Measurements from ENCODE around the gene CZIB.
"Not testable (repeated sequence)": the region's sequence is repeated elsewhere in the genome, so short reads cannot be mapped to it uniquely, and the experiment has no call there.

Gene CZIB

DNA sequence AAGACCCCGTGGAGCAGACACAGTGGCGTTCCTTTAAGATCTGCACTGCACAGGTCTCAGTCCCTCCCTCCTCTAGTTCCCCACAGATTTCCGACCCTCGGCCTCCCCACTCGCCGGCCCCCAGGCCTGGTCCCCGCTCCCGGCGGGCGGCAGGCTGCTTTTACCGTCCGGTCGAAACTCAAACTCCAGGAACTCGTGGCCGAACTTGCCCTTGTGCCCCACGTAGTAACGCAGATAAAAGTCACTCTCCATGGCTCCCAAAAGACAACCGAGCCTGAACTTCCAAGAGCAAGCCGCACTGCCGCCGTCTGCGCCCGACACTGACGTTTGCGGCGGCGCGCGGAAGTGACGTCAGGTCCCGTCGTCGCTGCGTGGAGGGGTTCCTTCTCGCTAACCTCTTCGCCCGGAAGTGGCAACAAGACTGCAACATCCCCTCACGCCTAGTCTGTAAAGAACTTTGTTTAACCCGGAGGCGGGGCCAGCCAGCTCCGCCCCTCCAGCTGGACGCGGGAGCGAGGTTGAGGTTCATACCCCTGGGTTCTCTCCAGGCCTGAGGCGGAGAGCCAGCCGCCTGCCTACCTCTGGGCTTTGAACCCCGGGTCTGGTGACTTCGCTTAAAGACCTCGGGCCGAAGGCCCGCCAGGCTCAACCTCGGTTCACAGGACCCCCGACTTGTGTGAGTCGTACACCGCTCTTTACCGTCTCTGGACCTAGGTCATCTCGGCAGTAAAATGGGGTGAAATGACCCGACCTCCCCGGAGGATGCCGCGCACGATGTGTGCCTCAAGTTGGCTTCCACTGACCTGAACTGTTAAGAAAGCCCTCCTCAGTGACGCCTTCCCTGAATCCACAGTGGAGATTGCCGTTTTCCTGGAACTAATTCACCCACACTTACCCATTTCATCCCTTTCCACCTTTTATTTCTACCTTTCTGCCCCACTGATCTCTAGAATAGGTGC, 18.0 kb upstream of the CZIB start, which contains the start of gene MAGOH:
Gene MAGOH, minus strand, starts transcription at position 322 of the 959 bp plus-strand sequence. Its CDS starts 70 bp downstream, at position 252.
- peak; percentile 90 to 91 for DNase-seq (ENCODE audit: low read depth in 1 of 2, low spot score in 1 of 2)

DNA sequence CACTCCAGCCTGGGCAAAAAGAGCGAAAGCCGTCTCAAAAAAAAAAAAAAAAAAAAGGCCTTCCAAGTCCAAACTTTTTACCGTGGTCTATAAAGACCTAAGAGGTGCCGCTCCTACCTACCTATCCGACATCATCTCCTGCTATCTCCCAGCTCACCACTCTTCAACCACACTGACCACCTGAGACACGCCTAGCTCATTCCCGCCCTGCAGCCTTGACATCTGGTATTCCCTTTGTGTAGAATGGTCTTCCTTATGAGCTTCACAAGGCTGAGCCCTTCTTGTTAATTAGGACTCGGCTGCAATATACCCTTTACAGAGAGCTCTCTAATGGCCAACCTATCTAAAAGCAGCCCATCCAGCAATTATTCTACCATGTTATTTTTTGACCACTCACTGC, 17.2 kb upstream of the CZIB start:
- DNase-seq (ENCODE audit: low read depth in 1 of 2, low spot score in 1 of 2) = no peak

DNA sequence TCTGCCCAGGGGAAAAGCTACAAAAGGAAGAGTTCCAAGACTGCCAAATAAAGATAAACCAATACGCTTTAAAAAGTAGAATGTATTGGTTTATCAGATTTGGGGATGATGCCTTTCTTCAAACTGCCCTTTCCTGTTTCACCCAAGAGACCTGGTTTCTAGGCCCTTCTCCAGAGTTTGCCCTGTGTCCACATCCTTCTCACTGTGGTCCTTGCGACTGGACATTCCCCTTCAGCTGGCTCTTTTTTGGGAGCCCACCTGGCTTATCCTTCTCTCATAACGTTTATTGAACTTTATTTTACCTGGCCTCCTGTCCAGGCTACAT, 490 bp upstream of the CZIB start:
- DNase-seq (ENCODE audit: low read depth in 1 of 2, low spot score in 1 of 2) = no peak

DNA sequence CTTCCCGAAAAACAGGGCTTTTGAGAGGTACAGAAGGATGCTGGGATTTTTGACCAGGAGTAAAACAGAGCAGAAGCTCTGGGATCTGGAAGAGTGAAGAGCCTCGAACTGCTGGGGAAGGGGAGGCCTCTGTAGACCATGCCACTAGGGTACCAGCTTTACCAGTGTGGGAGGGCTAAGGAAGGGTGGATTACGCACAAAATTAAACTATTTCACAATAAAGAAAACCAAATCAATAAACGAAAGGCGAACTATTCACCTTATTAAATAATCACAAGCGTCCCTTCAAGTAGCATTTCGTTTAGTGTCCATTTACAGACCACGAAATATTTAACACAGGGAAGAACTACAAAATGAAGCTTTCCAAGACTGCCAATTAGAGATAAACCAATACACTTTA, 723 bp downstream of the CZIB start:
- DNase-seq (ENCODE audit: low read depth in 1 of 2, low spot score in 1 of 2) = no peak

DNA sequence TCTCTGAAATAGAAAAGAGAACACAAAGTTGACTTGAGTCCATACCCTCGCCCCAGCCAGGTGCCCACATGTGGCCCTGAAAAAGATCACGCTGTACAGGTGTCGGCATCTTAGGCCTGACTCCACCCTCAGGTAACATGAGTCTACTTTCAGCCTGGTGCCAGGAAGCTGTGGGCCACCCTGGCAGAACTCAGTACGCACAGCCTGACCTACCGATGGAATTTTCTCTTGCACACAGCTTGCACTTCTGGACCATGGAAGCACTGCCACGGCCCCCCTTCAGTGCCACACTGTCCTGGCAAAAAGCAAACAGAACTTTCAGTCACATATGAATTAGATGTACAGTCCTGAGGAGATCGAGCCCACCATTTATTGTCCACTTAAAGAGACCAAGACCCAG, 2.2 kb downstream of the CZIB start:
- no peak for DNase-seq (ENCODE audit: low read depth in 1 of 2, low spot score in 1 of 2)

DNA sequence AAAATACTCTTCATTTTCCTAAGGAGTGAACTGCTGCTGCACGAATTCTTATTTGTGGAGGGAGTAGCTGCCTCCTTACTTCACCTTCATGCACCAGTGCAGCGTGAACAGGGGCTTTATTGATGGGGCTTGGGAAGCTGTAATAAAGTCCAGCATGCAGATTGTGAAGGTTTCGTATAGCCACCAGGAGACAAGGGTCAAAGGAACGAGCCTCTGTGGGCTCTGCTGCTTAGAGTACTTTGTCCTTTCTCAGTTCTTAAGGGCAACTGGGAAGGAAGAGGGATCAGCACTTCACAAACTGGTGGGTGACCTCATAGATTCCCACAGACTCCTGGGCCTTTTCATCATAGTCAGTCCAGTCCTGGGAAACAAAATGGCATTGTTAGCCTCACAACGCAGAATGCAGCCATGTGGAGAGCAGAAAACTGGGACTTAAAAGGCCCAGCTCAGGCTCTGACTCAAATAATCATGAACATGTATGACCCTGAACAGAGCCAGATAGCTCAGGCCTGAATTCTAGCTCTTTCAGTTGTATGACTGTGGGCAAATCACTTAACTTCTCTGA, 6.0 kb downstream of the CZIB start:
- DNase-seq (ENCODE audit: low read depth in 1 of 2, low spot score in 1 of 2) = no peak

DNA sequence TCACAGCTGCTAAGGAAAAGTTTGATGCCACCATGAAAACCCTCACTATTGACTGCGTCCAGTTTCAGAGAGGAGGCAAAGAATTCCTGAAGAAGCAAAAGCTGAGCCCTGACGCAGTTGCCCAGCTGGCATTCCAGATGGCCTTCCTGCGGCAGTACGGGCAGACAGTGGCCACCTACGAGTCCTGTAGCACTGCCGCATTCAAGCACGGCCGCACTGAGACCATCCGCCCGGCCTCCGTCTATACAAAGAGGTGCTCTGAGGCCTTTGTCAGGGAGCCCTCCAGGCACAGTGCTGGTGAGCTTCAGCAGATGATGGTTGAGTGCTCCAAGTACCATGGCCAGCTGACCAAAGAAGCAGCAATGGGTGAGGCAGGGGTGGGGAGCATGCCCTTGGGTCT, 9.5 kb downstream of the CZIB start:
- no peak for DNase-seq (ENCODE audit: low read depth in 1 of 2, low spot score in 1 of 2)

DNA sequence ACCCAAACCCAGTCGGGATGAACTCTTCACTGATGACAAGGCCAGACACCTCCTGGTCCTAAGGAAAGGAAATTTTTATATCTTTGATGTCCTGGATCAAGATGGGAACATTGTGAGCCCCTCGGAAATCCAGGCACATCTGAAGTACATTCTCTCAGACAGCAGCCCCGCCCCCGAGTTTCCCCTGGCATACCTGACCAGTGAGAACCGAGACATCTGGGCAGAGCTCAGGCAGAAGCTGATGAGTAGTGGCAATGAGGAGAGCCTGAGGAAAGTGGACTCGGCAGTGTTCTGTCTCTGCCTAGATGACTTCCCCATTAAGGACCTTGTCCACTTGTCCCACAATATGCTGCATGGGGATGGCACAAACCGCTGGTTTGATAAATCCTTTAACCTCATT, 10.1 kb downstream of the CZIB start:
- DNase-seq (ENCODE audit: low read depth in 1 of 2, low spot score in 1 of 2) = no peak

DNA sequence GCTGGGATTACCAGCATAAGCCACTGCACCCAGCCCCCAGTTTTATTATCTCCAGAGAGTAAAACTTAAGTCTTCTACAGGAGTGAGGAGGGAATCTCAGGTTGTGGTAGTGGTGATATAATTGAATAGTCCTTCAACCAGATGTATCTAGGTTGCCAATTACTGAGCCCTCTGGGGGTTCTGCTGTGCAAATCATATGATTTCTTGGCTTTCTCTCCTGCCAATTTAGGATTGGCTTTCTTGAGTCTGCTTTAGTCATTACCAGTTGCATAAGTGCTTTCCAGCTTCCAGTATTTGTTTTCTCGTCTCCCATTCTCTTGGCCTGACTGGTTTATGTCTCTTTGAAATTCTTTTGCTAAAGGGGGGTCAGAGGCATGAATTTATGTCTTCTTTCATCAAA, 12.7 kb downstream of the CZIB start:
- no peak for DNase-seq (ENCODE audit: low read depth in 1 of 2, low spot score in 1 of 2)

DNA sequence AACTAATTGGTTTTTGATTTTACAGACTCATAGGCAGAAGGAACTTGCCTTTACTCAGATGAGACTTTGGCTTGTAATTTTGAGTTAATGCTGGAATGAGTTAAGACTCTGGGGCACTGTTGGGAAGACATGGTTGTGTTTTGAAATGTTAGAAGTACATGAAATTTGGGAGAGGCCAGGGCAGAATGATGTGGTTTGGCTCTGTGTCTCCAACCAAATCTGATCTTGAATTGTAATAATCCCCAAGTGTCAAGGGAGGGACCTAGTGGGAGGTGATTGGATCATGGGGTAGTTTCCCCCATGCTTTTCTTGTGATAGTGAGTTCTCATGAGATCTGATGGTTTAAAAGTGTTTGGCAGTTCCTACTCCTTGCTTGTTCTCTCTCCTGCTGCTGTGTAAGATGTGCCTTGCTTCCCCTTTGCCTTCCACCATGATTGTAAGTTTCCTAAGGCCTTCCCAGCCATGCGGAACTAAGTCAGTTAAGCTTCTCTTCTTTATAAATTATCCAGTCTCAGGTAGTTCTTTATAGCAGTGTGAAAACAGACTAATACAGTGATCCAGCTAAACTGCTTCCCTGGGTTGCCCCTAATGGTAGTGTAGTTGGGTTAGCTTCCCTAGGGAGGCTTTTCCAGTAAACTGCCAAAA, 13.6 kb downstream of the CZIB start:
- no peak for DNase-seq (ENCODE audit: low read depth in 1 of 2, low spot score in 1 of 2)

DNA sequence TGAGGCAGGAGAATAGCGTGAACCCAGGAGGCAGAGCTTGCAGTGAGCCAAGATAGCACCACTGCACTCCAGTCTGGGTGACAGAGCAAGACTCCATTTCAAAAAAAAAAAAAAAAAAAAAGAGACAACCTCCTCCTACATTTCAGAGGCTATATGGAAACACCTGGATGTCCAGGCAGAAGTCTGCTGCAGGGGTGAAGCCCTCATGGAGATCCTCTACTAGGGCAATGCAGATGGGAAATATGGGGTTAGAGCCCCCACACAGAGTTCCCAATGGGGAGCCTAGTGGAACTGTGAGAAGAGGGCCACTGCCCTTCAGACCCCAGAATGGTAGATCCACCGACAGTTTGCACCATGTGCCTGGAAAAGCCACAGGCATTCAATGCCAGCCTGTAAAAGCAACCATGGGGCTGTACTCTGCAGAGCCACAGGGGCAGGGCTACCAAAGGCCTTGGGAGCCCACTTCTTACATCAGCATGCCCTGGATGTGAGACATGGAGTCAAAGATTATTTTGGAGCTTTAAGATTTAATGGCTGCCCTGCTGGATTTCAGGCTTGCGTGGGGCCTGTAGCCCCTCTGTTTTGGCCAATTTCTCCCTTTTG, 14.2 kb downstream of the CZIB start:
- DNase-seq (ENCODE audit: low read depth in 1 of 2, low spot score in 1 of 2) = not testable (repeated sequence)

DNA sequence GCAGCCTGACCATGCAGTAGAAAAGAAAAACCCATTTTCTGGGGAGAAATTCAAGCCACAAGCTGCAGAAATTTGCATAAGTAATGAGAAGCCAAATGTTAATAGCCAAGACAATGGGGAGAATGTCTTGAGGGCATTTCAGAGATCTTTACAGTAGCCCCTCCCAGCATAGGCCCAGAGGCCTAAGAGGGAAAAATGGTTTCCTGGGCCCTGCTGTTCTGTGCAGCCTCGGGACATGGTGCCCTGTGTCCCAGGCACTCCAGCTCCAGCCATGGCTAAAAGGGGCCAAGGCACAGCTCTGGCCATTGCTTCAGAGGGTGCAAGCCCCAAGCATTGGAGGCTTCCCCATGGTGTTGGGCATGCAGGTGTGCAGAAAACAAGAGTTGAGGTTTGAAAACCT, 14.9 kb downstream of the CZIB start:
- DNase-seq (ENCODE audit: low read depth in 1 of 2, low spot score in 1 of 2) = not testable (repeated sequence)

DNA sequence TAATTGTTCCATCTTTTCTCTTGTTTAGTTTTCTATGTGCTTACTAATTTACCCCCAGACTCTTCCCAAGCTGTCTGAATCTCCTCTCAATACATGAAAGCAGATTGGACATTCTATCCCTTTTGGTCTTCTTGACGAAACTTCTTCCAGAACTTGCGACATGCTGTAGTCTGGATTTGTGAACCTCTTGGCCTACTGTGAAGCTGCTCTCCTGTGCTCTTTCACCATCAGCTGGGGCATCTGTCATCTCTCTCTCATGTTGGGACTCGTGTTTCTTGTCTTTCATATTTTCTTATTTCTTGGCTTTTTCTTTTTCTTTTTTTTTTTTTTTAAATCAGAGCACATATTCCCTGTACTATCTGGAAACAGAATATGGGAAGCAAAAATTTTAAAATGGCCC, 17.0 kb downstream of the CZIB start:
- DNase-seq (ENCODE audit: low read depth in 1 of 2, low spot score in 1 of 2) = no peak

DNA sequence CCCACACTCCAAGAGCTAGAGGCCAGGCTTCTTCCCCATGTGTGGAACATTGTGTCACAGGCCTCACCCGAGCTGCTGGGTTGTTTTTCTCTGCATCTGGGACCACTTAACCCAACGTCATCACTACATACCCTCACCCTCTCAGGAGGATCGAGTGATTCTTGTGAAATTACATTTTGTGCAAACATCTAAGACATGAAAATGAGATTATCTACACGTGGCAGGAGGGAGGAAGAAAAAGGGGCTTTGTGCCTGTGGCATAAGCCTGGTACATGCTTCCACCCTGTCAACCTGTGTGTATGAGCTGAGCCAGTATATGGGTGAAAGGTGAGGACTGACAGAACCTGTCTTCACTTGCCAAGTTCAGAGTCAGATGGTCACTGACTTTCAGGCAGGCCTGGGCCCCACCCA, 22.2 kb downstream of the CZIB start:
- DNase-seq (ENCODE audit: low read depth in 1 of 2, low spot score in 1 of 2) = no peak

DNA sequence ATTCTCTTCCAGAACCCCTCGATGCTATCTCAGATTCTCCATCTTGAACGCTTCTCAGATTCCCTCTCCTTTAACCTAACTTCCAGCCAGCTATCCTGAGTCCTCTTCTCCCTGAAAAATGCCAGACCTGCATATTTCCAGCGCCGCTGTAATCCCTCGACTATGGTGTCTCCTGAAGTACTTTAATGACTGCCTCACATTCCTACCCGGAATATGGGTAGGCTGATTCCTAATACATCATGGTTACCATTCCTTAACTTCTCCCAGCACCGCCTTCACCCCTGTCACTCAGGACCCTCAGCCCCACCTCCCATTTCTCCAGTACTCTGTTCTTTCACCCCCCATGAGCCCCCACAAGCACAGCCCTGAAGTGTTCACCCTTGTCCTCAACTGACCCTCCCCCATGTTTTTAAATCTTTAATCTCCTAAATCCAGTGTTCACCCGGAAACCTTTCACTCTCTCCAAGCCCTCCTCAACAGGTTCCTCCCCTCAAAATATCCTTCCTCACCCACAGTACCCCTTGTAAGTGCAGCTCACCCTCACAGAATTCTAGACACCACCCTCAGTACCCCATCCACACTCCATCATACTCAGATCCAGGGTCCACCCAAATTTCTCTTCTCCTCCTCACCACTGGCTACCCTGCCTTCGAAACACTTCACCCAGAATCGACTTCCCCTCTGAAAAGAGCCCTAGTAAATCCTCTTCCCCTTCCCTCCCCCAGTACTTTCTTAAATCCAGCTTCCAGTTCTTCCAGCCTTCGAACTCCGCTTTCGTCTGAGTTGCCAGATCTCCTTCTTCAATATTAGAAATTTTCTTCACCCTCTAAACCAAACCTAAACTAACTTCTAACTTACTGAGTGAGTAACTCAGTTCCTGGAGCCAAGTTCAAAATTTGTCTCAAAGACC, 22.9 kb downstream of the CZIB start:
- DNase-seq (ENCODE audit: low read depth in 1 of 2, low spot score in 1 of 2) = no peak

DNA sequence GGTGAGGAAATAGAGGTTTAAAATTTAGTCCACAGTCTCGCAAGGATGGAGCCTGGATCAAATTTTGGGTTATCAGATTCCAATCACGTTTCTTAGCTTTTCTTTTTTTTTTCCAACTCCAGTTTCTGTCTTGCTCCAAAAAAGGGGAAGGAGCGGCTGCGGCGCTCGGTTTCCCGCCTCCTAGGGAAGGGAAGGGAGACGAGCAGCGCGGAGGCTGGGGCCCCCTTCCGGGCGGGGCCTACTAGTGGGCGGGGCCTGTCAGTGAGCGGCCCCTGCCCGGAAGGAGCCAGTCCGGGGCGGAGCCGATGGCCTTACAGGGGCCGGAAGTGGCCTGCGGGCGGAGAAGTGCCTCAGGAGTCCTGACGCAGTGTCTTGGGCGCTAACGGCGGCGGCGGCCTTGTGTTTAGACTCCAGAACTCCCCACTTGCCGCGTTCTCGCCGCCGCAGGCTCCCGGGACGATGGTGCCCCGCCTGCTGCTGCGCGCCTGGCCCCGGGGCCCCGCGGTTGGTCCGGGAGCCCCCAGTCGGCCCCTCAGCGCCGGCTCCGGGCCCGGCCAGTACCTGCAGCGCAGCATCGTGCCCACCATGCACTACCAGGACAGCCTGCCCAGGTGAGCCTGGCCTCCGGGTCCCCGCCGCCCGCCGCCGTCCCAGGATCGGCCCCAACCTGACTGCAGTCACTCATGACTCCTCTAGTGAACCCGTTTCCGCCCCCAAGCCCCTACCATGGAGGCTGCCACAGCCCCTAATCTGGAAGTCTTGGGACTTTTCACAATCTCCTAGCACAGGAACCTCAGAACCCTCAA, 23.7 kb downstream of the CZIB start, which contains the start of gene CPT2:
Gene CPT2, plus strand, starts transcription at position 340 of the 806 bp plus-strand sequence. Its CDS starts 120 bp downstream, at position 460.
- peak; percentile 79 to 87 for DNase-seq (ENCODE audit: low read depth in 1 of 2, low spot score in 1 of 2)

DNA sequence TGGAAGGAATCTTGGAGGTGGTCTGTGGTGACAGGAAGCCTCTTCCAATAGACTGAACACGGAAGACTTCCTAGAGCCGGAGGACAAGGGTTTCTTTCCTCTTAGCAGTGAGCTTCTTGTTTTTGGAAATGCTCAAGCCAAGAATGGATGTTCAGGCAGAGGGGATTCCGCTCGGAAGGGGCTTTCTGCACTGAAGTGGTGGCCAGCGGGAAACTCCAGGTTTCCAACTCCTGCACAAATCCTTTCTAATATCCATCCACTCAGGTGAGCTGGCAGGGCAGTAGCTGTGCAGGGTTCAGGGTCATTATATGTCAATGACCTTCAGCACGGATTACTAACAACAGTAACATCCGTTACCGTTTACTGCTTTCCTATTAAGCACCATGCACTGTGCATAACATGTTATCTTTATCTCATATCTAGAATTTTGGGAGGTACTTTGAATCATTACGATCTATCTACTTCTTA, 24.4 kb downstream of the CZIB start:
- no peak for DNase-seq (ENCODE audit: low read depth in 1 of 2, low spot score in 1 of 2)

DNA sequence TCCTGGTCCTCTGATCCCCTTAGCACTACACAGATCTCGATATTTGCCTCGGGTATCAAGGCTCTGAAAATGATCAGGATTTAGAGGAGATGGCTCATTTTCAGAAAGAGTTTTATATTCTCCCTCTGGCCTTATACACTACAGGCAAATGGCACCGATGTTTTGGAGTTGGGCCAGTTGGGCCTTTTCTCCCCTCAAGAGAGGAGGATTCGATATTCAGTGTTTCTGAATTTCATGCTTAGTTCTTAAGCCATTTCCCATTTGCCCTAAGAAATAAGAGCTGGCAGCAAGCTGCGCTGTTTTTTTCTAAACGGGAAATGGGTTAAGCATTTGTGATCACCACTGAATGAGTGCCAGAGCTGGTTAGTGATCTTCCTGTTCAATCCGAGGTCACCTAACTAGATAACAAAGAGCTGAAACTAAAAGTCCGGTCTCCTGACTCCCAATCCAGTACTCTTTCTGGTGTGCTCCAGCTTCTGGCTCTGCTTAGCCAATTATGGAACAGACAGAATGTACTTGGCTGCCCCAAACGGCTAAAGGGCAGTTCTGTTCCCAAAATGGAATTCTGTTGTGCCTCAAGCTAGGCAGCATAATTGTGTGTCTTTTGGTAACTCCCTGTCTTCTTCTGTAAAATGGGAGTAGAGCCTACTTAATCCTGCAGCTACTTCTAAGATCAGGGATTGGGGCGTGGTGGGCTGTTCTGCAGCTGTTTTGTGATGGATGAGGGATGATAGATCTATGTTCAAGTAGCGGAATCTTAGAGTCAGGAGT, 25.0 kb downstream of the CZIB start:
- no peak for DNase-seq (ENCODE audit: low read depth in 1 of 2, low spot score in 1 of 2)

DNA sequence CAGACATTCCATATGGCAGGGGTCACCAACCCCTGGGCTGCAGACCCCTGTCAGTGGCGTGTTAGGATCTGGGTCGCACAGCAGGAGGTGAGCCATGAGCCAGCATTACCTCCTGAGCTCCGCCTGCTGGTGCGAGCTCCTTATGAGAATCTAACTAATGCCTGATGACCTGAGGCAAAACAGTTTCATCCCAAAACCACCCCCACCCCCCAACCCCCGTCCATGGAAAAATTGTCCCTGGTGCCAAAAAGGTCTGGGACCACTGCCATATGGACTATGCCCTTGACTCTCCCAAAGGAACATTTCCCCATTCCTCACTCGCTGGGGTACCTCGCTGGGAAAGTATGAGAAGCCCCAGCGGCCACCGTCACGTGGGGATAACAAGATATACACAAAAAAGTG, 30.2 kb downstream of the CZIB start:
- no peak for DNase-seq (ENCODE audit: low read depth in 1 of 2, low spot score in 1 of 2)

Measured in activated T-helper 1 cell treated with anti-CD3 and anti-CD28 coated beads, Interleukin-2, amount 50 U/mL, for 16 hours (primary cell).